Lung (tissue), 12 donors: ENCODE data around the gene SLC39A13. TPM values are rescaled to one million over a fixed set of nuclear protein-coding genes. Genes with fewer than 3 reads are reported as not detected.

Experiments
- ATAC-seq: fragments of 200-7000 bp; cut with Tn5 transposase; one replicate; pipeline ENCODE4 v1.9.1; 2020; ENCODE audit warnings: moderate number of reproducible peaks; ENCODE audit not compliant: insufficient read depth, low FRiP score
- DNase-seq, 3 donors: peaks; one replicate each; pipeline ENCODE4 v3.0.0-alpha.2; 2013 to 2017
- H3K27ac ChIP-seq, 2 donors: one replicate each; pipeline ENCODE4 v1.5.1; 2013; ENCODE audit warnings: mild to moderate bottlenecking in 2 of 2, moderate library complexity in 2 of 2, control low read depth in 1 of 2, inconsistent platforms in 1 of 2, low read depth in 1 of 2, low read length in 1 of 2
- H3K27me3 ChIP-seq, 3 donors: one replicate each; pipeline ENCODE4 v1.5.1; 2013; ENCODE audit warnings: low read length in 2 of 3; ENCODE audit not compliant: control insufficient read depth in 3 of 3, insufficient read depth in 3 of 3
- H3K36me3 ChIP-seq, 4 donors: one replicate each; pipeline ENCODE4 v1.5.1; 2013; ENCODE audit warnings: low read length in 4 of 4, mild to moderate bottlenecking in 1 of 4, moderate library complexity in 1 of 4; ENCODE audit not compliant: control insufficient read depth in 4 of 4, insufficient read depth in 4 of 4
- H3K4me1 ChIP-seq, 5 donors: one replicate each; pipeline ENCODE4 v1.5.1; 2013; ENCODE audit warnings: low read length in 5 of 5, mild to moderate bottlenecking in 2 of 5, moderate library complexity in 1 of 5; ENCODE audit not compliant: control insufficient read depth in 5 of 5, insufficient read depth in 5 of 5
- H3K4me3 ChIP-seq: one replicate; pipeline ENCODE4 v1.5.1; 2013; ENCODE audit warnings: mild to moderate bottlenecking, control low read depth, moderate library complexity
- H3K9ac ChIP-seq, 2 donors: one replicate each; pipeline ENCODE4 v1.5.1; 2013; ENCODE audit warnings: low read length in 2 of 2, control low read depth in 1 of 2; ENCODE audit not compliant: insufficient read depth in 1 of 2
- H3K9me3 ChIP-seq, 4 donors: one replicate each; pipeline ENCODE4 v1.5.1; 2013; ENCODE audit warnings: low read length in 3 of 4, mild to moderate bottlenecking in 1 of 4, moderate library complexity in 1 of 4; ENCODE audit not compliant: control insufficient read depth in 4 of 4, insufficient read depth in 3 of 4
- CTCF ChIP-seq: IDR thresholded peaks from 2 replicates; pipeline ENCODE4 v1.5.1; 2012; ENCODE audit warnings: mild to moderate bottlenecking; ENCODE audit errors: control extremely low read depth, extremely low read depth
- WGBS, 2 donors: extraction: QIAGEN DNeasy Blood & Tissue Kit; methylation state at CpG; one replicate each; pipeline ENCODE4 v1.1.7; 2013; 5-methylcytosine and 5-hydroxymethylcytosine counted together
- polyA plus RNA-seq, 2 donors: library from polyadenylated mRNA; stranded (reverse); fragments of 200-250 nt; gene quantifications; one replicate each; pipeline ENCODE4 v1.2.1, GENCODE V29; 2013
- total RNA-seq, 2 donors: library from RNA; depleted of rRNA in 1 of 2; stranded (reverse); fragments of >200 nt in 1 of 2; gene quantifications; one replicate each; pipeline ENCODE4 v1.2.1, GENCODE V29; 2014 to 2021
- donor health status: control.
- donor health status: control.
- donor health status: Bipolar disorder and iron deficiency.
- donor health status: healthy.
- donor health status: DM: yes; HTN: yes; CAD: no.

Gene SLC39A13
- total and polyA plus RNA-seq, 4 donors, result 31.8 to 83.8 (median 74.8) TPM

- no peaks in the 10 kb centered on the region for H3K27me3 ChIP-seq
- no peaks in the 10 kb centered on the region for H3K9me3 ChIP-seq
- no peak for ATAC-seq
- H3K9ac ChIP-seq, result no peak overlapping the region
- 44 to 47% methylated on average over 19 of the region's 19 CpGs for WGBS, 2 donors
- H3K36me3 ChIP-seq, result no peaks in the 10 kb centered on the region
- DNase-seq, result peak; percentile 73 to 77 (median 74)
- no peak overlapping the region for H3K4me3 ChIP-seq
- peak overlapping the region in 1 of 2 donors; percentile 26 for H3K27ac ChIP-seq
- peaks cover 0 to 2% (median 0%) of the 10 kb centered on the region in 5 donors for H3K4me1 ChIP-seq
- peak; percentile 81 for TF ChIP-seq CTCF
Measured at GRCh38 chr11:47373876-47374719, 34.3 kb upstream of the SLC39A13 start.

GRCh38 chr11:47374720-47375019, 33.7 kb upstream of the SLC39A13 start:
- Histone ChIP-seq H3K4me1 (peaks cover 0 to 2% (median 0%) of the 10 kb centered on the region in 5 donors), H3K27ac (no peak overlapping the region), H3K9ac (no peak overlapping the region), H3K4me3 (no peak overlapping the region), H3K36me3 (no peaks in the 10 kb centered on the region), H3K27me3 (no peaks in the 10 kb centered on the region), H3K9me3 (no peaks in the 10 kb centered on the region)
- ATAC-seq (no peak), DNase-seq (no peak)
- TF ChIP-seq CTCF, result no peak
- 68 to 77% methylated on average over 5 of the region's 5 CpGs for WGBS, 2 donors

GRCh38 chr11:47375020-47375419, 33.4 kb upstream of the SLC39A13 start:
- ATAC-seq, result no peak
- no peaks in the 10 kb centered on the region for H3K27me3 ChIP-seq
- H3K27ac ChIP-seq, result no peak overlapping the region
- no peak for DNase-seq
- TF ChIP-seq CTCF, result no peak
- H3K4me3 ChIP-seq, result no peak overlapping the region
- no peak overlapping the region for H3K9ac ChIP-seq
- H3K4me1 ChIP-seq, result peaks cover 0 to 2% (median 0%) of the 10 kb centered on the region in 5 donors
- 31 to 55% methylated on average over 8 of the region's 8 CpGs for WGBS, 2 donors
- no peaks in the 10 kb centered on the region for H3K9me3 ChIP-seq
- H3K36me3 ChIP-seq, result no peaks in the 10 kb centered on the region
